Fibroblast of peridontal ligament (primary cell): ENCODE data around the gene CENPN.

Experiments used
- DNase-seq: peaks from one replicate; pipeline ENCODE4 v3.0.0-alpha.2; 2010; ENCODE audit errors: extremely low read depth

CENPN gene, protein sequence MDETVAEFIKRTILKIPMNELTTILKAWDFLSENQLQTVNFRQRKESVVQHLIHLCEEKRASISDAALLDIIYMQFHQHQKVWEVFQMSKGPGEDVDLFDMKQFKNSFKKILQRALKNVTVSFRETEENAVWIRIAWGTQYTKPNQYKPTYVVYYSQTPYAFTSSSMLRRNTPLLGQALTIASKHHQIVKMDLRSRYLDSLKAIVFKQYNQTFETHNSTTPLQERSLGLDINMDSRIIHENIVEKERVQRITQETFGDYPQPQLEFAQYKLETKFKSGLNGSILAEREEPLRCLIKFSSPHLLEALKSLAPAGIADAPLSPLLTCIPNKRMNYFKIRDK

DNA sequence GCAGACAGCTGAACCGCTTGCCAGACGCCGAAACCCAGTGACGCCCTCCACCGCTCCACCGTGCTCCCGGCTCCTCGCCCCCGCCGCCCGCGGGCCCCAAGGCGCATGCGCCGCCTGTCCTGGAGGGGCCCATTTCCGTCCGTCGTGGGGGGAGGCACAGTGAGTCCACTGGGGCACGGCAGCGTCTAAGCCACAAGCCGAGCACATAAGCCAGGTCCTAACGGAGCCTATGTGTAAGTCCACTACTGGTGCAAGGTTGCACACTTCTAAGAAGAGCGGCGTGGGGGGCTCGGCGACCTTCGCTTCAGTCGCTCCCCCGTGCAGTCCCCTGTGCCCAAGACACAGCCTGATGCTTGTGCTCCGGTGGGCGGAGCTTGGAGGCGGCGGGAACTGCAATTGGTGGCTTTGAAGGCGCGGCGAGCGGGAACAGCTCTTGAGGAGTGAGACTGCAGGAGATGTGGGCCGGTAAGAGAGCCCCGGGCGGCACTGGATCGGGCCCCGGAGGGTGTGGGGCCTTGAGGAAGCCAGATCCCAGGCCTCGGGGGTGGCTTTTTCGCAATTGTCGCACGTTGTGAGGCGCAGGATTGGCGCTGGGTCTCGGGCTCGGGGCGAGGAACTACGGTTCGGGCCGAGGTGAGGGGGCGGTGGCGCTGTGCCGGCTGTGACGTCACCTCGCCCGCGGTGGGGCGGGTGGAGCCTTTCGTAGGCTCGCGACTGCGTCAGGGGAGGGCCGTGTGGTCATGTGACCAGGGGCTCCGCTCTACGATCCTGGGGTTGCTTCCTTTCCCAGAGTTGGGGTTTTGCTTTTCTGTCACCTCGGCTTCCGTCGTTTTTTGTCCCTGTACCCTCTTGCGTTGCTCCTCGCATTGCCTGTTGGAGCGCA, at the start of gene CENPN, which contains the start of gene CMC2:
TSS of gene CENPN (plus strand) at position 402 of the 883 bp plus-strand sequence. CDS start 4,726 bp downstream, outside the sequence.
TSS of gene CMC2 (minus strand) at position 73 of the 883 bp plus-strand sequence. CDS start 9,491 bp downstream, outside the sequence.
- DNase-seq = peak; percentile 99

DNA sequence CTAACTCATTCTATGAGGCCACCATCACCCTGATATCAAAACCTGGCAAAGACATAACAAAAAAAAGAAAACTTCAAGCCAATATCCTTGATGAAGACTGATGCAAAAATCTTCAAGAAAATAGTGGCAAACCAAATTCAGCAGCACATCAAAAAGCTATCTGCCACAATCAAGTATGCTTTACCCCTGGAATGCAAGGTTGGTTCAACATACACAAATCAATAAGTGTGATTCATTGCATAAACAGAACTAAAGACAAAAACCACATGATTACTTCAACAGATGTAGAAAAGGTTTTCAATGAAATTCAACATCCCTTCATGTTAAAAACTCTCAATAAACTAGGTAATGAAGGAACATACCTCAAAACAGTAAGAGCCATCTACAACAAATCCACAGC, 48.7 kb upstream of the CENPN start:
- no peak for DNase-seq

DNA sequence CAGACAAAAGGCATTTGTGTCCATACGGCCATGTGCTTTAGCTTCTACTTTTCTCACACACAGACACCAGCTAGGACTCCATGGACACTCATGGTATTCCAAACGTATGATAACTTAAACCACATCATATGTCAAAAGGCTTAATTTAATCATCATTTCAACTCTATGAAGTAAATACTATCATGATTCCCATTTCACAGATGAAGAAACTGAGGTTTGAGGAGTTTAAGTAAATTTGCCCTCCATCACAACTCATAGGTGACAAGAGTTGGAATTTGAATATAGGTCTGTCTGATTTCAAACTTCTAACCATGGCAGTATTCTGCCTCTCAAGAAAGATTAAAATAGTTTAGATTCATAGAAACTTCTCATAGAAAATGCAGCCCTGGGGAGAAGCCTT, 44.1 kb upstream of the CENPN start:
- no peak for DNase-seq

DNA sequence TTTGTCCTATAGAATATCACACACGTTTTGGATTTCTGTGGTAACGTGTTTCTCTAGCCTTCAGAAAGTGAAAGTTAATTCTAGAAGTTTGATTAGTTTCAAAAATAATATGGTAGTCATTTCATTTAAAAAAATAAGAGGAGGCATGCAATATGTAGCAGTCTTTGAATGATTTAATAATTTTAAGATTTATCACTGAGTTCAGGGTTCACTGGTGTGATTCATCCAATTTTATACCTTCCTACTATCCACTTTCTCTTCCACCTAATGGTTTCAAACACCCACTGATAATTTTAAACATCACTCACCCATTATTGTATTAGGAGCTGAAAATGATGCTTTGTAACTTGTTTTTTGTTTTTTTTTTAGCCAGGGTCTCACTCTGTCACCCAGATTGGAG, 42.7 kb upstream of the CENPN start:
- DNase-seq = peak; percentile 22

DNA sequence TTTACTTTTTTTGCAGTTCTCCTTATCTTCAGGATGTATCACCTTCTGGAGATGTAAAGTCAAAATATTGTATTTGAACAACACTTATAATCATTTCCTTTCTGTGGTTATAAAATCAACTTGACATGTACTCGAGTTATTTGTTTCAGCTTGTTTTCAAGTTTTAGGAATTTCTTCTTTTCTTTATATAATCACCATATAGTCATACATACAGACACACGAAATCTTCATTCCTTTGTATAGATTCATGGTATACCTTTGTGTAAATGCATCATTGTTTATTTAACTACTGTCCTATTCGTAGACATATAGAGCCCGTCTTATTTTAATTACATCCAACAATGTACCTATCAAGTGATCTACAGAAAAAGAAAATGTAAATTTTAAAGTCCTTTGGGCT, 40.4 kb upstream of the CENPN start:
- DNase-seq = no peak

DNA sequence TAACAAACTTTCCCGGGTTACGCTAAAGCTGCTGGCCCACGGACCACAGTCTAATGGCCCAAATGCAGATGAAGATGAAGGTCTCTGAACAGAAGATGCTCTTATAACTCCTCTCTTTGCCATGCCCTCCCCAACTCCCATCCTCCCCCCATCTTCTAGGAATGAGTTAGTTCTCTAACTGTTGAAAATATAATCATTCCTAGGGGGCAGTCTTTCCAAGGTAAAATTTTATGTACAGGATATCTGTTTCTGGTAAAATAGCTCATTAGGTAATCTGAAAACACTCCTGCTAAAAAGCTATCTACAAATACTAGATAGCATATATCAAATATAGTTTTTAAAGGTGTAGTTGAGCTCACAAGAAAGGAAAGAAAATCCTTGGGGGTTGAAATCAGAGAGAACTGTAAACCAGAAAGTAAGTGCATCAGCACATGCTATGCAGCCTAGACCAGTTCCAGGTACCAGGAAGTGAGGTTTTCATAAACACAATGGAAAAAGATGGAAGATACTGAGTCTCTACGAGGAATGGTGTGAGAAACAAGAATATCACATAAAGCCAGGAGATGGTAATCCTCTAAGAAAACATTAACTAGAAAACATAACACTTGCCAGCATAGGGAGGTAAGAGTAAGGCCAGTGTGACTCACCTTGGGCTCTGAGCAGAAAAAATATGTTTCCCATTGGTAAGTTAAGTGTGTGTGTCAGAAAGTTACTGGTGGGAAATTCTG, 38.5 kb upstream of the CENPN start:
- DNase-seq = no peak

DNA sequence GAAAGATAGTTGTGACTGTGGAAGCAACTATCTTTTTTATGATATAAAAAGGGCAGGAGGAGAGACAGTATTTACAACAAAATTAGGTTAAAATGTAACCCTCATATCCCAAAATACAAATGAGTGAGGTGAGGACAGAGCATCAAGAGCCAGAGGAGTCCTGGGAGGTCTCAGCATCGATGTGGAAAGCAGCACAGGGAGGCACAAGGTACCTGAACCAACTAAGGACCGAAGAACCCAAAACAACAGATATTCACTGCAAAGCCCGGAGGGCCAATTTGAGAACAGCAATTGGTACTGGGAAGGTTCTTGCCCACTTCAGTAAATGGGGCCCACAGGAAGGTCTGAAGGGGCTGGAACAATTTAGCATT, 37.9 kb upstream of the CENPN start:
- no peak for DNase-seq

DNA sequence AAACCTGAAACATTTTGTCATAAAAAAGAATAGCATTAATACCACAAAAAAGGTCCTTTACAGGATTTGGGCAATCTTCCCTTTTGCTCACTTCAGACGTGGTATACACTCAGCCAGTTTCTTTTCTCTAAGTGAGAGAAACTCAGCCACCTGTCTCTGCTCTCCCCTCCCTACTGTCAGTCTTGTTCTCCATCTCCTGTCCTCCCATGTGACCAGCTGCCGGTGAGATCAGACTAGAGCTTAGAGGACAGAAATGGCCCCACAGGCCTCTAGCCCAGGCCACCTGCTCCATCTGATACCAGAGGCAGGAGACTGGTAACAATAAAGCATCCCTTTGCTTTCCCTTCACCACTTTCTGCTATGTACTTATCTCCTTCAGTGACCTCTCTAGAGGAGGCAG, 35.2 kb upstream of the CENPN start:
- no peak for DNase-seq

DNA sequence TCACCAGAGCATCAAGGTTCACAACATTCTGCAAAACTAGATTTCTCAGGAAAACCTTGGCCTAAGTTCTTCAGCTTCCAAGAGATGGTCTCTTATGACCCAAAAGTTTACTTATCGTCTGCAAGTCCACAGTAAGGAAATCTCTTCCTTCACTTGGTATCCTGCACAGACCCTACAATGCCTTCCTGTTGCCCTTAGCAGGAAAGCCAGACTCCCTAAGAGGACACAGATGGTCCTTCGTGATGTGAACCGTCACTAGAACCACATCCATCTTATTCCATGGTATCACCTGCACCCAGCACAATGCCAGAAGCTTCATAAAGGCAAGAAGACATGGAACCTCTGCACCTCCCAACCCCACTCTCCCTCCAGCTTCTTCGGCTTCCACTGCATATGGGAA, 34.4 kb upstream of the CENPN start:
- DNase-seq = no peak

DNA sequence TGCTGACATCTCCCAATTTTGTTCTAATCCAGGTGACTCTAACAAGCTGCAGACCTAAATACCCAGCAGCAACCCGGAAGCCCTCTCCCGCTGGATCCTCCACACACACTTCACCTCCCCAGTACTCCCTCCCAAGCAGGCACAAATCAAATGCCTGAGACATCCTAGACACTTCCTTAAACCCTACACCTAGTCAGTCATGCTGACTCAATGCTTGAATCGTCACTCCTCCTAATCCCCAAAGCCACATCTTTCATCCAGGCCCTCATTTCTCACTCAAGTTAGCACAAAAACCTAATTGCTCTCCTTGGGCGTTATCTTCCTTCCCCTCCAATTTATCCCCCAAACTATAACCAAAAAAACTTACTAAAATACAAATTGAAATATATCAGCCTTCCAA, 33.0 kb upstream of the CENPN start:
- no peak for DNase-seq

DNA sequence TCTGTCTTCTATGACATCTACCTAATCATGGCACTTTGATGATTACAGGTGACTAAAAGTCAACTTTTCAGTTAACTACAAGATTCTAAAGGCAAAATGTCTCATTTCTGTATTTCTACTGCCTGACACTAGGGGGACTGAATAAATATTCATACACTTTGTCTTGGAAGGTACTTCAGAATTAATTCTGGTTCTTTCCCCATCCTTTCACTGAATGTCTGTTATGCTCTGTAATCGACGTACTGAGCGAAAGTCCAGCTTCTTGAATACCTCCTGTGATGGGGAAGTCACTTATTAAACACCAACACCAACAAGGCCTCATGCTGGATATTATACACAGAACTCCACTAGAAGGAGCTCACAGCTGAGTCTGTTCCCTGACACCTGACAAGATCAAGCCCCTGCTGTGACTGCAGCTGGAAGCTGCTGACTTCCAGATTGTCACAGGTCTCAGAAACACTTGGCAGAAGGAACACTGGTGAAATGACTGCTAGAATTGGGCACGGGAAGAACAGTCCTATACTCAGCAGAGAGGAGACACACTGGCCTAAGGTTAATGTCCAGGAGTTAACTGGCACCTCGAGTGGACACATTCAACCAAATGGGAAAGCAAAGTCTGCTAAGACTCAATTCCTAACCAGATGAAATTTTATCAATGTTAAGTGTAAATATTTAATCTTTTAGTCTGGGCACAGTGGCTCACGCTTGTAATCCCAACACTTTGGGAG, 32.2 kb upstream of the CENPN start:
- DNase-seq = no peak

DNA sequence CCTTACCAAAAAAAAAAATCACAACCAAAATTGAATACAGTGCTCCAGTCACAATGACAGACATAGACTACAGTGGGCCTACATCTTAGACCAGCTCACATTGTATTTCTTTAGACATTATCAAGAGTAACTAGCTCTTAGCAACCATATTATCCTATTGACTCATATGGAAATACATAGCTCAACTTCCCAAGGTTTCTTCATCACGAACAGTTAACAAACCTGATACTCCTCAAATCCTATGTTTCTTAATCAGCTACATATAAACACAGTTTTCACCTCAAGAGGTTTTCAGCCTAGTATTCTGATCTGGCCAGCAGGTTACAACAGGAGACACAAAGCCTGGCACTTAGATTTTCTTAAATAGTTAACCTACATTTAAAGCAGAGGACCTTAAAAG, 30.1 kb upstream of the CENPN start:
- DNase-seq = no peak

DNA sequence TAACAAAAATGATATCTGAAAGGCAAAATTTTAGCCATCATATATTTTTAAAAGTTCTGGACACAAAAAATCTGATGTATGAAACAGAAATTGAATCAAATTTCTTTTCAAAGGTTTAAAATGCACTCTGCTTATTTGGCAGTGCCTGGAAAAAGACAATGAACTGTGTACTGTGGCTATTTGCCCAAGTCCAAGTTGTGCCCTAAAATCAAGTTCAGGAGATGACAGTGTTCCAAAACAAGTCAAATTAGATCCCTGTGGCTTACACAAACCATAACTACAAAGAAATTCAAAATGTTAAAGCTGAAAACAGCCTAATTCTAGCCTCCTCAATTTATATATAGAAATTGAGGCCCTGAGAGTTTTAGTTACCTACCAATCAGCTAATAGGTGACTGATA, 25.9 kb upstream of the CENPN start:
- no peak for DNase-seq

DNA sequence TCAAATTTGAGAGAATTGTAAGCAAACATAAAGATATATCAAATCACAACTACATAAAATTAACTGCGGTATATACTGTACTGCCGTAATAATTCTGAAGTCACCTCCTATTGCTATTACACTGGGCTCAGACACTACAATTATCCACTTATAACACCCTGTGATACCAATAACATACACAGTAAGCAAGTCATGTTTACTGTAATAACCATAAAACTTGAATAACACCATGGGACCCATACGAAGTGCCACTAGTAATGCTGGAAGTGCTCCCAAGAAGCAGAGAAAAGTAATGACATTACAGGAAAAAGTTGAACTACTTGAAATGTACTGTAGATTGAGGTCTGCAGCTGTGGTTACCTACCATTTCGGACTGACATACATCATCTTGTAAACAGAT, 24.4 kb upstream of the CENPN start:
- no peak for DNase-seq

DNA sequence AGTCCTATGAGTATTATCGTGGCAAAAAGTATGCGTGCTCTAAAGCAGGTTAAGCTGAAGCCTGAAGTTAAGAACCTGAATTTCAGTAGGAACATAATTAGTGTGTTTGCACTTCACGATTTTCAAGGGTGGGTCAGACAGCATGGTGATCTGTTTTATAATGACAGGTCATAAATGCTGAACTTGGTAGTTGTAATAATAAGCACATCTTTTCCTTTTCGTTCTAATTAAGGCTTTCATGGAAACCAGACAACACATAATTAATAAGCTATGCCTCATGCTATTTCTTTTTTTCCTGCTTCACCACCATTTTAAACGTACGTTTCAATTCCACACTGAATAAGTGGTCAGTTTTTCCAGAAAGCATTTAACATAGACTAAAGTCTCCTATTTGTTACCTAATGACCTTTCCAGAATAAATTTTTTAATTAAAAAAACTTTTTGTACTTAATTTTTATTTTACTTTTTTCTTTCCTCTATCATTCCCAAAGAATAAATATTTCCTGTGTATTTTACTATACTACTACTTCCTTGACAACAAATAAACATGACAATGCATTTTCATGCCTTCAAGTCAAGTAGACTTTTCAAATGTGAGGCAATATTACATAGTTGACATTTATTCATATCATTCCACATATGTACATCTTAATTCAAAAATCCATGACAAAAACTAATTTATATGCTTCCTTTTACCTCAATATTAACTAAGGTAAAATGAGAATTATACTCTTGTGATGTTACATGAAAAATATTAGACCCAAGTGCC, 22.7 kb upstream of the CENPN start:
- no peak for DNase-seq

DNA sequence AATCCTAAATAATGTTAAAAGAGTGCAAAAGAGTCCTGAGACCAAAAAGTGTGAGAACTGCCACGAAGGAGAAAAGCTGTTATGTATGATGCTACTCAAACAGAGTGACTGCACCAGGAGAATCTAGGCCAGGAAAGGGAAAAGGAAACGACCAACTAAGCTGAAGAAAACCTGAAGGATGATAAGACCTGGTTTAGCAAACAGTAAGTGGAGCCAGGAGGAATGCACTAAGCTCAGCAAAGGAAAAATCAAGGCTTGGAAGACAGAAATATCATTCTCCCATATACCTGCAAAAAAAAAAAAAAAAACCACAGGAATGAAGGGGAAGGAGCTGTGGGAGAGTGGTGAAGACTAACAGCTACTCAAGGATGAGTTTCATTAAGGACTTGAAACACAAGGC, 21.4 kb upstream of the CENPN start:
- no peak for DNase-seq

DNA sequence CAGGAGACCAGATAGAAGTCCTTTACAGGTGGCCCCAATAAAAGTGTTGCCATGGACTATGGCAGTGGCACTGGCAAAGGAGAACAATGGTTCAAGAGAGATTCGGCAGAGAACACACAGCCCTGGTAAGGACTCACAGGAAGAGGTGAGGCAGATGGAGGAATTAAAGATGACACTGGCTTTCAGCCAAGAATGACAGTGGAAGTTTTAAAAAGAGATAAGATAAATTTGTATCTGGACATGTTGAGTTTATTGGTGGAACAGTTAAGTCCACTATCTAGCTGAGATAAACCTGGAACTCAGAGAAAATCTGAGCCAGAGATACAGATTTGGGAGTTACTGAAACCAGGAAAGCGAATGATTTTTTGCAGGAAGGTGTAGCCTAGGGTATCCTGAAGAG, 20.5 kb upstream of the CENPN start:
- DNase-seq = no peak

DNA sequence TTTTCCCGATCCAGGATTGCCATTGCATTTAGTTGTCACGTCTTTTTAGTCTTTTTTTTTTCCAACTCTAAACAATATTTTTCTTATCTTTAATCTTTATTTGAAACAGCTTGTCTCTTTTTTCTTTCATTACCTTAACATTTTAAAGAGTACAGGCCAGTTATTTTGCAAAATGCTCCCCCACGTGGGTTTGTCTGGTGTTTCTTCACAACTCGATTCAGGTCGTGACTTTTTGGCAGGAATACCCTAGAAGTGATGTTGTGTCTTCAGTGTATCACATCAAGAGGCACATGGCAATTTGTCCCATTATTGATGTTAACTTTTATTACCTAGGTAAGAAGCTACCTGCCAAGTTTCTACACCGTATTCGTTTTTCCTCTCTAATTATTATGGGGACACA, 18.3 kb upstream of the CENPN start:
- DNase-seq = no peak

DNA sequence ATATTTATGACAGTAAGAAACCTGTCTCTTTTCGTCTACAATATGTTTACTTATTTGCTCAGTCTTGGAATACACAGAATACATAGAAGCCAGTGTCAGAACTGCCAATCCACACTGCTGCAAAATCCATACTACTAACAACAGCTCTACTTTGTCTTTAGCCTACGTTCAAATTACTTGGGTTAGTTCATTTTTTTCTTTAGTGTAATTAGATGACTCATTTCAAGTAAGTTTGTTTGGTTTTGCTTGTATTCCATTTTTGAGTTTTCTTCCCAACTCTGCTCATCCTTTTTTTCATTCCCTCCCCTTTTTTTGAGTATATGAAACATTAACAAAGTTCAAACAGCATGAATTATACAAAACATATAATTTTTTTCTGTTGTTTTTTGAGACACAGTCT, 17.2 kb upstream of the CENPN start:
- DNase-seq = peak; percentile 58

DNA sequence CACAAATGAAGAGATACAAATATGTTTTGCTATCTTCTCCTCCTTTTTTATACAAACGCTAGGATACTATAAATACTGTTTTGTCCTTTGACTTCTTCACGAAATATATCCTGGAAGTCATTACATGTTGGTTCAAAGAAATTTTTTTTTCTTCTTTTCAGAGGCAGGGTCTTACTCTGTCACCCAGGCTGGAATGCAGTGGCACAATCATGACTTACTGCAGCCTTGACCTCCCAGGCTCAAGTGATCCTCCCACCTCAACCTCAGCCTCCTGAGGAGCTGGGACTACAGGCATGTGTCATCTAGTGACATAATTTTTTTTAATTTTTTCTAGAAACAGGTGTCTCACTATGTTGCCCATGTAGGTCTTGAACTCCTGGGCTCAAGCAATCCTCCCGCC, 16.4 kb upstream of the CENPN start:
- DNase-seq = no peak

DNA sequence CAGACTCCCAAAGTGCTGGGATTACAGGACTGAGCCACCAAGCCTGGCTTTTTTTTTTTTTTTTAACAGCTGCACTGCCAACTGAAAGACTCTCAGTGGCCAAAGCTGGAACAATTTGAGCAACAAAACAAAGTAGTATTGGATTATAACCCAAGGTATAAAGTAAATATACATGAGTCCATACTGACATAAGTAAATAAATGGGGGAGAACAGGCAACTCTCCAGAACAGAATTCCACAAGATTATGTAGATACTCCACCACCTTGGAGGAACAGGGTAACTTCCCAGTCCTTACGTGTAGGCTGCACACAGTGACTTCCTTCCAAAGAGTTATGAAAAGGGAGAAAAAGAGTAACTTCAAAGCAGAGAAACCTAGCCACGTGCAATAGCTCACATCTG, 16.0 kb upstream of the CENPN start:
- no peak for DNase-seq
